Measurements from ENCODE around the gene TRAF3IP1. TPM values are rescaled to one million over a fixed set of nuclear protein-coding genes. Genes with fewer than 3 reads are reported as not detected.

TRAF3IP1 gene
- total RNA-seq, 6 donors from 2014 or later = 14.0 to 26.8 (median 18.8) TPM

- Histone ChIP-seq H3K4me3 (no peak overlapping the region), H3K36me3 (no peaks in the 10 kb centered on the region), H3K9me3 (no peaks in the 10 kb centered on the region), H3K27ac (no peak overlapping the region), H3K27me3 (no peaks in the 10 kb centered on the region), H3K4me1 (peaks cover 0 to 3% (median under 1%) of the 10 kb centered on the region in 4 donors)
- TF ChIP-seq POLR2AphosphoS5 (IDR thresholded peaks at IDR 0.05) (no peak), POLR2A (IDR thresholded peaks at IDR 0.05) (no peak), EP300 (IDR thresholded peaks at IDR 0.05) (no peak), CTCF (IDR thresholded peaks at IDR 0.05) (no peak)
- DNase-seq (no peak), ATAC-seq (ENCODE audit: low FRiP score in 2 of 2) (no peak)
- WGBS, 2 donors = 79 to 88% methylated on average over 8 of the region's 8 CpGs
These were observed 100.1 kb downstream of the TRAF3IP1 start for GRCh38 chr2:238420442-238420841.

DNA sequence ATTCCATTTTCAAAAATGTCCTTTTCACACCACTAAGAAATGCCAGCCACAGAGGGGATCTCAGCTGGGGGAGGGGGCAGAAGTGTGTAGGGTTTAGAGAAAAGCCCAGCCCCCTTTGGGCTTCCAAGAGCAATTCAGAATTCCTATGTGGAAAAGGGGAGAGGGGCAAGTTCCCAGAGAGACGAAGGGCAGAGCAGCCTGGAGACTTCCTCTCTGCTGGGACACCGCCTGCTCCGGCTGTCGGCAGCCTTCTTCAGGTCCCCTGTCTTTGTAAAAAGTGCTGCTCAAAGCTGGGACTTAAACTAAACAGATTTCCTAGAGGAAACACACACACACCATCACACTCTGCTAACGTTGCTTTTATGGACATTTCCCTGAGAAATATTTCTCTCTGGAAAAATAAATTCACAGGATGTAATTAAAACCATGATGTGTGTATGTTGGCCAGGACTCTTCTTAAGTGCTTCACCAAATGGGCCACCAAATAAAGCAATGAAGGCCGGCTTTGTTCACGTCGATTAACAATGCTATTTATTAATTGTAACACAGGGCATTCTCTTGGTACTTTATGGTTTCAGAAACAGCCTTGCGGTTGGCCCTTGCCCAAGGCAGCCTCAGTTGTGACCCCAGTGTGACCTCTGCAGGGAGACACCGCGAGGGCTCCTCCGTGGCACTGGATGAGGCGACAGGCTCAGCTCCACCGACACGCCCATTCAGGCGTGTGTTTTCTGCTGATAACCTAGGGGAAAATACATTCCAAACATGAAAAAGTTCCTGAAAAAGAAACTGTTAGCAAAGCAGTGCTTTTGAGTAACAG, 100.8 kb downstream of the TRAF3IP1 start:
- Histone ChIP-seq H3K36me3 (no peaks in the 10 kb centered on the region), H3K4me3 (no peak overlapping the region), H3K4me1 (peaks cover 3 to 8% (median 6%) of the 10 kb centered on the region in 4 donors), H3K9me3 (no peaks in the 10 kb centered on the region), H3K27me3 (no peaks in the 10 kb centered on the region), H3K27ac (no peak overlapping the region)
- TF ChIP-seq POLR2A (IDR thresholded peaks at IDR 0.05) (no peak), POLR2AphosphoS5 (IDR thresholded peaks at IDR 0.05) (no peak), CTCF (IDR thresholded peaks at IDR 0.05) (no peak)
- WGBS, 2 donors = 63% methylated on average over 16 of the region's 16 CpGs
- DNase-seq = no peak
- ATAC-seq (ENCODE audit: low FRiP score in 2 of 2) = no peak

DNA sequence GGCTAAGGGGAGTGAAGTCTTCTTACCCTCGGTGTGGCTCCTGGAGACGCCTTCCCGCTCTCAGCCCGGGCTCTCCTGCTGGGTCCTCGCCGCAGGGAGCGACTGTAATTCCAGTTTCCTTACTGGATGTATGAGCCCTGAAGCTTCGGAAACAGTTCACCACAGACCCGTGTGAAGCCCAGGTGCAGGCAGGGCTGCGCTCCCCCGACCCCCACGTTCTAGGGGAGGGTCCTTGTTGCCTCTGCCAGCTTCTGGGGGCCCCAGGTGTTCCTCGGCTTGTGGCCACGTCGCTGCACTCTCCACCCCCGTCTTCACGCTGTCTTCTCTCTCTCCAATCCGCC, 101.3 kb downstream of the TRAF3IP1 start:
- WGBS, 2 donors = 84 to 85% methylated on average over 11 to 18 of the region's 18 CpGs
- ATAC-seq (ENCODE audit: low FRiP score in 2 of 2) = no peak
- no peak overlapping the region for H3K27ac ChIP-seq

DNA sequence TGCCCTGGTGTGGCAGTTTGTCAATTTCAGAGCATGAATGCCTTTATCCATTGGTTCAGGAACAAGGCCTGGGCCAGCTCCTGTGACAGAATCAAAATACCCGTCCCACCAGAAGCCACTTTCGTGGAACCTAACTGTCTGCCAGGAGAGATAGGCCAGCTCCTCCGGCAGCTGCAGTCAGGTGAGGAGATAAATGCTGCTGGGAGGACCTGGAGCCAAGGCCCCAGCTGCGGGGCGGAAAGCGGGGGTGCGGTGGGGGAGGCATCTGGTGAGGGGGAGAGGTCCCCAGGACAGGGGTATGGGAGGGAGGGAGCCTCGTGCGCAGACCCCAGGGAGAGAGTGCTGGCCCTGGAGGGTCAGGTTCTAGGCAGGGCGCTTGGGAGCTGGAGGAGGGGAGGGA, 102.0 kb downstream of the TRAF3IP1 start:
- Histone ChIP-seq H3K4me3 (no peak overlapping the region), H3K27ac (no peak overlapping the region), H3K27me3 (no peaks in the 10 kb centered on the region), H3K36me3 (no peaks in the 10 kb centered on the region), H3K9me3 (no peaks in the 10 kb centered on the region), H3K4me1 (peaks cover 5 to 11% (median 9%) of the 10 kb centered on the region in 4 donors)
- TF ChIP-seq POLR2AphosphoS5 (IDR thresholded peaks at IDR 0.05) (no peak), CTCF (IDR thresholded peaks at IDR 0.05) (no peak), EP300 (IDR thresholded peaks at IDR 0.05) (no peak), POLR2A (IDR thresholded peaks at IDR 0.05) (no peak)
- DNase-seq (no peak), ATAC-seq (ENCODE audit: low FRiP score in 2 of 2) (no peak)
- WGBS, 2 donors = 94 to 99% methylated on average over 7 to 9 of the region's 10 CpGs

More for the DNA sequence above, 101.3 kb downstream of the TRAF3IP1 start:
- Histone ChIP-seq H3K9me3 (no peaks in the 10 kb centered on the region), H3K27me3 (no peaks in the 10 kb centered on the region), H3K36me3 (no peaks in the 10 kb centered on the region), H3K4me3 (no peak overlapping the region), H3K4me1 (peaks cover 5 to 10% (median 9%) of the 10 kb centered on the region in 4 donors)
- TF ChIP-seq CTCF (IDR thresholded peaks at IDR 0.05) (no peak), POLR2AphosphoS5 (IDR thresholded peaks at IDR 0.05) (no peak), EP300 (IDR thresholded peaks at IDR 0.05) (no peak), POLR2A (IDR thresholded peaks at IDR 0.05) (no peak)
- no peak for DNase-seq

GRCh38 chr2:238422940-238423339, 102.6 kb downstream of the TRAF3IP1 start:
- H3K27me3 ChIP-seq = no peaks in the 10 kb centered on the region
- no peaks in the 10 kb centered on the region for H3K36me3 ChIP-seq
- H3K27ac ChIP-seq = no peak overlapping the region
- DNase-seq = no peak
- H3K4me1 ChIP-seq = peaks cover 9 to 18% (median 16%) of the 10 kb centered on the region in 4 donors
- H3K4me3 ChIP-seq = no peak overlapping the region
- ATAC-seq (ENCODE audit: low FRiP score in 2 of 2) = no peak
- no peaks in the 10 kb centered on the region for H3K9me3 ChIP-seq
- TF ChIP-seq EP300 (IDR thresholded peaks at IDR 0.05) (no peak), CTCF (IDR thresholded peaks at IDR 0.05) (no peak), POLR2AphosphoS5 (IDR thresholded peaks at IDR 0.05) (no peak), POLR2A (IDR thresholded peaks at IDR 0.05) (no peak)
- 97 to 100% methylated on average over 1 to 7 of the region's 7 CpGs for WGBS, 2 donors
